GM12878 (cell line): ENCODE measurements around the gene SKP2. TPM values are rescaled to one million over a fixed set of nuclear protein-coding genes. Genes with fewer than 3 reads are reported as not detected.

ENCODE experiments used
- ATAC-seq: fragments of 200-7000 bp; cut with Tn5 transposase; 3 replicates; pipeline ENCODE4 v1.9.1; 2020; ENCODE audit warnings: mild to moderate bottlenecking, moderate library complexity
- BruUV-seq: library from RNA; stranded (reverse); fragments of 400-500 nt; replicated peaks from 2 replicates; lab custom pipeline; 2021; lab: Mats Ljungman, UMichigan
- CTCF ChIA-PET: fragments of 300-600 bp; sonication (Branson Sonifier 250); formaldehyde crosslinking; extraction: SDS; loops from one replicate; lab custom pipeline; 2021; ENCODE audit warnings: inconsistent platforms; lab: Yijun Ruan, JAX
- POLR2A ChIA-PET: fragments of 350-600 bp; formaldehyde crosslinking; extraction: SDS; loops from one replicate; lab custom pipeline; 2021; ENCODE audit warnings: inconsistent platforms; lab: Charles Lee
- RAD21 ChIA-PET: fragments of 300-600 bp; sonication (Branson Sonifier 250); formaldehyde crosslinking; loops from one replicate; lab custom pipeline; 2023; ENCODE audit warnings: antibody characterized with exemption; ENCODE audit not compliant: unreplicated experiment; lab: Charles Lee
- SMC1A ChIA-PET: fragments of 300-600 bp; sonication (Branson Sonifier 250); formaldehyde crosslinking; loops from one replicate; lab custom pipeline; 2023; ENCODE audit not compliant: unreplicated experiment, uncharacterized antibody; lab: Charles Lee
- DNase-seq: peaks from one replicate; pipeline ENCODE4 v3.0.0-alpha.2; 2011; ENCODE audit warnings: low read depth, low spot score
- FAIRE-seq: peaks from 3 replicates; lab custom pipeline; 2011; peaks lifted over from hg19 to GRCh38; lab: Jason Lieb, UNC
- H2AFZ ChIP-seq: 2 replicates; pipeline ENCODE4 v1.6.0; 2011; ENCODE audit warnings: low read depth, low read length, control low read depth; ENCODE audit not compliant: control insufficient read depth
- H3K27ac ChIP-seq: 2 replicates; pipeline ENCODE4 v1.5.1; 2011; ENCODE audit warnings: control low read depth; ENCODE audit not compliant: control insufficient read depth, insufficient read depth
- H3K27me3 ChIP-seq, 2 experiments: replicated peaks in 1 of 2; 2 replicates each; pipeline versions ENCODE4 v1.6.0 to v1.6.1; 2011; ENCODE audit warnings: low read length in 1 of 2; ENCODE audit not compliant: control insufficient read depth in 2 of 2, insufficient read depth in 2 of 2
- H3K36me3 ChIP-seq, 2 experiments: 2 replicates each; pipeline ENCODE4 v1.5.1; 2011; ENCODE audit warnings: low read length in 1 of 2; ENCODE audit not compliant: control insufficient read depth in 2 of 2, insufficient read depth in 2 of 2
- H3K4me1 ChIP-seq: 2 replicates; pipeline ENCODE4 v1.6.1; 2011; ENCODE audit warnings: mild to moderate bottlenecking, low read length, moderate library complexity, mixed read lengths; ENCODE audit not compliant: control insufficient read depth, insufficient read depth
- H3K4me2 ChIP-seq: 2 replicates; pipeline ENCODE4 v1.6.0; 2011; ENCODE audit warnings: control low read depth; ENCODE audit not compliant: control insufficient read depth, insufficient read depth
- H3K4me3 ChIP-seq: fragments of 200-600 bp; sonication (generic); 2 replicates; pipeline ENCODE4 v1.5.1; 2016
- H3K79me2 ChIP-seq: 2 replicates; pipeline ENCODE4 v1.6.0; 2011; ENCODE audit warnings: low read length; ENCODE audit not compliant: control insufficient read depth, insufficient read depth
- H3K9ac ChIP-seq: 2 replicates; pipeline ENCODE4 v1.8.0; 2011; ENCODE audit warnings: low read length, control low read depth, mixed read lengths; ENCODE audit not compliant: control insufficient read depth, insufficient read depth
- H3K9me3 ChIP-seq: replicated peaks from 3 replicates; pipeline ENCODE4 v1.5.1; 2011; ENCODE audit warnings: mild to moderate bottlenecking, low read length; ENCODE audit not compliant: control insufficient read depth, insufficient read depth
- H4K20me1 ChIP-seq: 2 replicates; pipeline ENCODE4 v1.6.0; 2011; ENCODE audit not compliant: control insufficient read depth, insufficient read depth
- ATF7 ChIP-seq: fragments of 450-650 bp; IDR thresholded peaks from 2 replicates; pipeline ENCODE4 v1.6.1; 2016; ENCODE audit warnings: low read depth, mild to moderate bottlenecking
- BCL11A ChIP-seq: IDR thresholded peaks from 2 replicates; pipeline ENCODE4 v1.6.1; 2011; ENCODE audit warnings: low read depth, low read length
- EZH2 ChIP-seq: IDR thresholded peaks from 2 replicates; pipeline ENCODE4 v1.6.1; 2012; ENCODE audit warnings: low read depth, mild to moderate bottlenecking, control low read depth, inconsistent platforms, low read length, borderline replicate concordance; ENCODE audit not compliant: control insufficient read depth
- IKZF1 ChIP-seq: fragments of 450-650 bp; conservative IDR thresholded peaks from 2 replicates; pipeline ENCODE4 v1.6.1; 2017; ENCODE audit warnings: antibody characterized with exemption, mild to moderate bottlenecking
- ZBTB11 ChIP-seq: fragments of 450-650 bp; formaldehyde crosslinking; IDR thresholded peaks from 2 replicates; pipeline ENCODE4 v1.5.0; 2022; ENCODE audit warnings: mild to moderate bottlenecking, missing genetic modification characterization
- WGBS: methylation state at CpG from one replicate; pipeline ENCODE4 v1.1.6; 2016; ENCODE audit warnings: low lambda C conversion rate; ENCODE audit not compliant: insufficient replicate concordance, insufficient coverage; ENCODE audit errors: missing lambda C conversion rate; 5-methylcytosine and 5-hydroxymethylcytosine counted together
- in situ Hi-C: fragments of 300-500 bp; cut with MboI; formaldehyde crosslinking; loops from 9 replicates; pipeline ENCODE4 v1.14.3; 2018; ENCODE audit warnings: mixed read lengths
- intact Hi-C: fragments of 100-400 bp; cut with micrococcal nuclease; formaldehyde crosslinking; loops from one replicate; pipeline ENCODE4 v1.14.2; 2022; ENCODE audit not compliant: unreplicated experiment
- polyA plus RNA-seq, 11 experiments: library from polyadenylated mRNA; depleted of rRNA in 4 of 11; unstranded in 6 of 11; stranded (reverse) in 5 of 11; fragments of >200 nt; fragmentation: Nextera tagmentation in 4 of 11; fragmentation: Illumina TruSeq in 1 of 11; extraction: Ambion mirVana in 4 of 11; extraction: Trizol in 1 of 11; gene quantifications; 1 replicate in 1 of 11; 2 replicates in 10 of 11; pipeline versions ENCODE4 v1.2.1 to v1.2.3, GENCODE V29; 2011 to 2016; ENCODE audit warnings: inconsistent platforms in 2 of 11, missing spikeins in 2 of 11, low read depth in 1 of 11
- total RNA-seq, 4 experiments: library from RNA; depleted of rRNA in 3 of 4; stranded (reverse); fragments of >200 nt in 3 of 4; fragmentation: Illumina TruSeq in 1 of 4; extraction: Trizol in 1 of 4; gene quantifications; 2 replicates each; pipeline versions ENCODE4 v1.2.1 to v1.2.3, GENCODE V29; 2013 to 2021

SKP2 gene
- total and polyA plus RNA-seq, 10 of the 15 experiments (the other 5 are each of a cell fraction or from before 2014, with no cell fraction given), result 13.9 to 50.8 (median 36.9) TPM

- Histone ChIP-seq H3K9me3 (no peaks in the 10 kb centered on the region), H3K4me1 (peaks cover 14% of the 10 kb centered on the region), H3K27ac (no peak overlapping the region), H3K36me3 (peaks cover 5 to 27% of the 10 kb centered on the region in 2 experiments), H3K4me2 (no peak overlapping the region), H3K27me3 (no peaks in the 10 kb centered on the region), H3K79me2 (no peaks in the 10 kb centered on the region), H4K20me1 (no peaks in the 10 kb centered on the region), H3K9ac (no peak overlapping the region), H2AFZ (no peak overlapping the region), H3K4me3 (no peak overlapping the region)
- ATAC-seq (no peak), DNase-seq (no peak), FAIRE-seq (no peak)
- no TSS peak for BruUV-seq
- POLR2A ChIA-PET, result no interaction called here
- no peak for TF ChIP-seq IKZF1
- no peak for TF ChIP-seq ZBTB11 (CRISPR knock-in tag)
- no peak for TF ChIP-seq EZH2
- TF ChIP-seq BCL11A, result no peak
- TF ChIP-seq ATF7, result no peak
- CTCF ChIA-PET, result no interaction called here
- in situ Hi-C loops (loop anchor here (10.0 kb wide), 1 partner anchor 521 kb away; no protein-coding TSS in a partner anchor), intact Hi-C loops (no loop called here)
- WGBS, result 98% methylated on average over 2 of the region's 2 CpGs
- SMC1A ChIA-PET, result no interaction called here
- RAD21 ChIA-PET, result interaction anchor here (1.1 kb wide), 1 partner anchor 94 kb away, joined by 3 read pairs; no protein-coding TSS in a partner anchor
Measured at GRCh38 chr5:36173426-36173825, 21.5 kb downstream of the SKP2 start.
